H9 (cell line): Measurements from ENCODE around the gene BATF. TPM values are rescaled to one million over a fixed set of nuclear protein-coding genes. Genes with fewer than 3 reads are reported as not detected.

ENCODE experiments used
- DNase-seq: peaks from one replicate; pipeline ENCODE4 v3.0.0-alpha.2; 2017
- H2AFZ ChIP-seq: one replicate; pipeline ENCODE4 v1.6.1; 2013; ENCODE audit warnings: mild to moderate bottlenecking, low read length, control low read depth, moderate library complexity
- H2AK5ac ChIP-seq: 2 replicates; pipeline ENCODE4 v1.6.1; 2013; ENCODE audit warnings: low read length, control low read depth, mixed read lengths; ENCODE audit not compliant: insufficient read length
- H2BK120ac ChIP-seq: one replicate; pipeline ENCODE4 v1.6.1; 2013; ENCODE audit warnings: low read depth, mild to moderate bottlenecking, low read length, control low read depth, inconsistent platforms; ENCODE audit not compliant: poor library complexity, severe bottlenecking
- H2BK12ac ChIP-seq: 2 replicates; pipeline ENCODE4 v1.6.1; 2013; ENCODE audit warnings: low read length, control low read depth, mixed read lengths, low read depth; ENCODE audit not compliant: insufficient read length
- H2BK15ac ChIP-seq: 2 replicates; pipeline ENCODE4 v1.6.1; 2013; ENCODE audit warnings: low read depth, low read length, control low read depth
- H2BK20ac ChIP-seq: one replicate; pipeline ENCODE4 v1.6.1; 2013; ENCODE audit warnings: low read depth, mild to moderate bottlenecking, low read length, control low read depth, inconsistent platforms; ENCODE audit not compliant: poor library complexity, severe bottlenecking
- H2BK5ac ChIP-seq: 2 replicates; pipeline ENCODE4 v1.6.1; 2013; ENCODE audit warnings: low read length, control low read depth, mixed read lengths; ENCODE audit not compliant: insufficient read length
- H3K14ac ChIP-seq: 2 replicates; pipeline ENCODE4 v1.6.1; 2013; ENCODE audit warnings: low read length, control low read depth; ENCODE audit not compliant: insufficient read depth
- H3K18ac ChIP-seq: 2 replicates; pipeline ENCODE4 v1.6.1; 2013; ENCODE audit warnings: low read depth, mild to moderate bottlenecking, mixed read lengths, low read length, control low read depth; ENCODE audit not compliant: insufficient read length
- H3K23ac ChIP-seq: 2 replicates; pipeline ENCODE4 v1.6.1; 2013; ENCODE audit warnings: low read length, control low read depth, mixed read lengths, low read depth; ENCODE audit not compliant: insufficient read length
- H3K23me2 ChIP-seq: 2 replicates; pipeline ENCODE4 v1.6.1; 2013; ENCODE audit warnings: low read depth, mild to moderate bottlenecking, mixed read lengths, low read length, control low read depth; ENCODE audit not compliant: insufficient read length, poor library complexity, severe bottlenecking
- H3K27ac ChIP-seq: 2 replicates; pipeline ENCODE4 v1.5.1; 2013; ENCODE audit warnings: low read length, control low read depth, mixed read lengths, low read depth; ENCODE audit not compliant: insufficient read length
- H3K27me3 ChIP-seq: 2 replicates; pipeline ENCODE4 v1.6.1; 2013; ENCODE audit warnings: low read length, control low read depth, inconsistent platforms; ENCODE audit not compliant: insufficient read depth
- H3K4ac ChIP-seq: 2 replicates; pipeline ENCODE4 v1.6.1; 2013; ENCODE audit warnings: low read depth, mild to moderate bottlenecking, control low read depth, inconsistent platforms, low read length, moderate library complexity
- H3K4me1 ChIP-seq: 2 replicates; pipeline ENCODE4 v1.6.1; 2013; ENCODE audit warnings: low read length, control low read depth, inconsistent platforms; ENCODE audit not compliant: insufficient read depth
- H3K4me2 ChIP-seq: 2 replicates; pipeline ENCODE4 v1.6.1; 2013; ENCODE audit warnings: low read length, control low read depth, mixed read lengths; ENCODE audit not compliant: insufficient read length, insufficient read depth
- H3K56ac ChIP-seq: 2 replicates; pipeline ENCODE4 v1.6.1; 2013; ENCODE audit warnings: low read depth, mild to moderate bottlenecking, mixed read lengths, low read length, control low read depth; ENCODE audit not compliant: insufficient read length
- H3K79me1 ChIP-seq: 2 replicates; pipeline ENCODE4 v1.6.1; 2013; ENCODE audit warnings: low read depth, mild to moderate bottlenecking, moderate library complexity, low read length, control low read depth, inconsistent platforms; ENCODE audit not compliant: insufficient read depth, poor library complexity, severe bottlenecking
- H3K79me2 ChIP-seq: 2 replicates; pipeline ENCODE4 v1.6.1; 2013; ENCODE audit warnings: low read length, control low read depth, inconsistent platforms; ENCODE audit not compliant: insufficient read depth
- H3K9ac ChIP-seq: 2 replicates; pipeline ENCODE4 v1.6.1; 2013; ENCODE audit warnings: low read length, control low read depth, mixed read lengths; ENCODE audit not compliant: insufficient read length; ENCODE audit errors: extremely low read depth
- H3K9me3 ChIP-seq: one replicate; pipeline ENCODE4 v1.6.1; 2013; ENCODE audit warnings: low read depth, low read length, inconsistent platforms; ENCODE audit not compliant: control insufficient read depth
- H3T11ph ChIP-seq: one replicate; pipeline ENCODE4 v1.6.1; 2013; ENCODE audit warnings: mild to moderate bottlenecking, low read length, control low read depth, inconsistent platforms
- H4K20me1 ChIP-seq: one replicate; pipeline ENCODE4 v1.6.1; 2013; ENCODE audit not compliant: control insufficient read depth, insufficient read length, insufficient read depth
- H4K5ac ChIP-seq: 2 replicates; pipeline ENCODE4 v1.6.1; 2013; ENCODE audit warnings: low read depth, mild to moderate bottlenecking, mixed read lengths, low read length, control low read depth; ENCODE audit not compliant: insufficient read length
- H4K8ac ChIP-seq: replicated peaks from 2 replicates; pipeline ENCODE4 v1.6.1; 2013; ENCODE audit warnings: low read length, control low read depth, mixed read lengths, low read depth; ENCODE audit not compliant: insufficient read length
- H4K91ac ChIP-seq: 2 replicates; pipeline ENCODE4 v1.6.1; 2013; ENCODE audit warnings: low read depth, mild to moderate bottlenecking, moderate library complexity, mixed read lengths, low read length, control low read depth; ENCODE audit not compliant: insufficient read length
- H3K27ac Mint-ChIP-seq, 3 experiments: 2 replicates in 2 of 3; 3 replicates in 1 of 3; pipeline ENCODE4 v1.8.0; 2020 to 2021; ENCODE audit warnings: mixed read lengths in 3 of 3, mild to moderate bottlenecking in 1 of 3, moderate library complexity in 1 of 3
- H3K27me3 Mint-ChIP-seq: 2 replicates; pipeline ENCODE4 v1.8.0; 2021; ENCODE audit warnings: low read depth, mild to moderate bottlenecking, moderate library complexity, mixed read lengths
- H3K36me3 Mint-ChIP-seq, 3 experiments: 2 replicates in 2 of 3; 3 replicates in 1 of 3; pipeline ENCODE4 v1.8.0; 2020 to 2021; ENCODE audit warnings: low read depth in 3 of 3, mixed read lengths in 3 of 3; ENCODE audit not compliant: insufficient read depth in 1 of 3
- H3K4me1 Mint-ChIP-seq, 2 experiments: 2 replicates each; pipeline ENCODE4 v1.8.0; 2020; ENCODE audit warnings: mixed read lengths in 2 of 2
- H3K4me3 Mint-ChIP-seq, 2 experiments: 2 replicates in 1 of 2; 3 replicates in 1 of 2; pipeline ENCODE4 v1.8.0; 2020 to 2021; ENCODE audit warnings: mild to moderate bottlenecking in 2 of 2, mixed read lengths in 2 of 2, moderate library complexity in 1 of 2
- H3K9me3 Mint-ChIP-seq, 2 experiments: 2 replicates in 1 of 2; 3 replicates in 1 of 2; pipeline ENCODE4 v1.8.0; 2020; ENCODE audit warnings: mild to moderate bottlenecking in 2 of 2, mixed read lengths in 2 of 2, moderate library complexity in 1 of 2
- WGBS: extraction: QIAGEN DNeasy Blood & Tissue Kit; methylation state at CpG from one replicate; pipeline ENCODE4 v1.1.7; 2013; ENCODE audit warnings: missing lambda C conversion rate, low lambda C conversion rate, mixed read lengths; ENCODE audit not compliant: insufficient read length; ENCODE audit errors: extremely low coverage; 5-methylcytosine and 5-hydroxymethylcytosine counted together
- total RNA-seq: library from RNA; stranded (reverse); gene quantifications from 2 replicates; pipeline ENCODE4 v1.2.1, GENCODE V29; 2021
- TF ChIP-seq, protein P1 (sequence below): fragments of 200-600 bp; sonication (generic); conservative IDR thresholded peaks from 3 replicates; pipeline ENCODE4 v1.8.0; 2021; ENCODE audit warnings: antibody characterized with exemption, mild to moderate bottlenecking

The BATF gene
- total RNA-seq, 1 experiment from 2014 or later = not detected

DNA sequence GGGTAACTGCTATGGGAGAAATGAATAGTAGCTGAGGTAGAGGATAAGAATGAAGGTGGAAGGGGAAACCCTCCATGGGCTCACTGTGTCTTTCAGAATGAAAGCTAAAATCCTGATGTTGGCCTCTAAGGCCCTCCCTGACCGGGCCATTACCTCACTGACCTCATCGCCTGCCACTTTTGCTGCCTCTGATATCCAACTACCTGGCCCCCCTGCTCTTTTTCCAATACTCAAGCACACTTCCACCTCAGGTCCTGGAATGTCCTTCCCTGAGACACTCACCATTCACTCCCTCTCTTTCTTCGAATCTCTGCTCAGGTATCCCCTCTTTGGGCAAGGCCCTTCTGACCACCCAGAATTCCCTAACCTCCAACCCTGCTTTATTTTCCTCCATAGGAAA lies 1.4 kb upstream of the BATF start:
- H3K27me3 Mint-ChIP-seq = peaks cover 2% of the 10 kb centered on the region; the same call in 1 of the 2 replicates
- H3K4me3 Mint-ChIP-seq = no peak overlapping the region
- H3K36me3 Mint-ChIP-seq = no peaks in the 10 kb centered on the region
- Histone ChIP-seq H4K91ac (no peak overlapping the region), H4K8ac (no peak overlapping the region), H3K23me2 (no peaks in the 10 kb centered on the region), H3K4me2 (no peak overlapping the region), H3K14ac (no peak overlapping the region), H4K20me1 (no peaks in the 10 kb centered on the region), H2AK5ac (no peak overlapping the region), H3K18ac (no peak overlapping the region), H2BK15ac (no peak overlapping the region), H2AFZ (no peak overlapping the region), H2BK120ac (no peak overlapping the region), H4K5ac (no peak overlapping the region), H3K4me1 (no peaks in the 10 kb centered on the region), H2BK20ac (no peak overlapping the region), H3K27ac (no peak overlapping the region), H3K9me3 (no peaks in the 10 kb centered on the region), H3K27me3 (no peaks in the 10 kb centered on the region), H3K79me1 (no peaks in the 10 kb centered on the region), H3K79me2 (no peaks in the 10 kb centered on the region), H3T11ph (no peak overlapping the region), H3K9ac (no peak overlapping the region), H3K23ac (no peak overlapping the region), H2BK12ac (no peak overlapping the region), H2BK5ac (no peak overlapping the region), H3K4ac (no peak overlapping the region), H3K56ac (no peak overlapping the region)
- no peaks in the 10 kb centered on the region for H3K9me3 Mint-ChIP-seq
- no CpG with 5 or more reads among the region's 3 CpGs for WGBS
- peaks cover 11 to 14% of the 10 kb centered on the region in 2 experiments for H3K4me1 Mint-ChIP-seq
- H3K27ac Mint-ChIP-seq = no peak overlapping the region; a peak in 1 of 7 replicates
- TF ChIP-seq, protein P1, sequence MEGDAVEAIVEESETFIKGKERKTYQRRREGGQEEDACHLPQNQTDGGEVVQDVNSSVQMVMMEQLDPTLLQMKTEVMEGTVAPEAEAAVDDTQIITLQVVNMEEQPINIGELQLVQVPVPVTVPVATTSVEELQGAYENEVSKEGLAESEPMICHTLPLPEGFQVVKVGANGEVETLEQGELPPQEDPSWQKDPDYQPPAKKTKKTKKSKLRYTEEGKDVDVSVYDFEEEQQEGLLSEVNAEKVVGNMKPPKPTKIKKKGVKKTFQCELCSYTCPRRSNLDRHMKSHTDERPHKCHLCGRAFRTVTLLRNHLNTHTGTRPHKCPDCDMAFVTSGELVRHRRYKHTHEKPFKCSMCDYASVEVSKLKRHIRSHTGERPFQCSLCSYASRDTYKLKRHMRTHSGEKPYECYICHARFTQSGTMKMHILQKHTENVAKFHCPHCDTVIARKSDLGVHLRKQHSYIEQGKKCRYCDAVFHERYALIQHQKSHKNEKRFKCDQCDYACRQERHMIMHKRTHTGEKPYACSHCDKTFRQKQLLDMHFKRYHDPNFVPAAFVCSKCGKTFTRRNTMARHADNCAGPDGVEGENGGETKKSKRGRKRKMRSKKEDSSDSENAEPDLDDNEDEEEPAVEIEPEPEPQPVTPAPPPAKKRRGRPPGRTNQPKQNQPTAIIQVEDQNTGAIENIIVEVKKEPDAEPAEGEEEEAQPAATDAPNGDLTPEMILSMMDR = no peak
- DNase-seq = no peak
